GM21447 (cell line): Measurements from ENCODE around the gene CCNYL1.

Source experiments
- ATAC-seq: cut with Tn5 transposase; IDR thresholded peaks from one replicate; pipeline ENCODE4 v1.9.1; 2021; ENCODE audit not compliant: unreplicated experiment

Gene CCNYL1

DNA sequence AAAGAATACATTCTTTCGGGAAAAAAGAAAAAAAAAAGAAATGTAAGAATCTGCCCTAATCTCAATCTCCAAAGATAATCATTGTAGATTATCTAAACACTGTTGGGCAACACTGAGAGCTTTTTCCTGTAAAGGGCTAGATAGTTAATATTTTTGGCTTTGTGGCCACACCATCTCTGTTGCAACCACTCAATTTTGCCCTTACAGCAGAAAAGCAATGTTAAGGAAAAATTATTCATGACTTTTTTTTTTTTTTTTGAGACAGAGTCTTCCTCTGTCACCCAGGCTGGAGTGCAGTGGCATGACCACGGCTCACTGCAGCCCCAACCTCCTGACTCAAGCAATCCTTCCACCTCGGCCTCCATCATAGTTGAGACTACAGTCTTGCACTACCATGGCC is 75.6 kb downstream of the CCNYL1 start:
- ATAC-seq = no peak

DNA sequence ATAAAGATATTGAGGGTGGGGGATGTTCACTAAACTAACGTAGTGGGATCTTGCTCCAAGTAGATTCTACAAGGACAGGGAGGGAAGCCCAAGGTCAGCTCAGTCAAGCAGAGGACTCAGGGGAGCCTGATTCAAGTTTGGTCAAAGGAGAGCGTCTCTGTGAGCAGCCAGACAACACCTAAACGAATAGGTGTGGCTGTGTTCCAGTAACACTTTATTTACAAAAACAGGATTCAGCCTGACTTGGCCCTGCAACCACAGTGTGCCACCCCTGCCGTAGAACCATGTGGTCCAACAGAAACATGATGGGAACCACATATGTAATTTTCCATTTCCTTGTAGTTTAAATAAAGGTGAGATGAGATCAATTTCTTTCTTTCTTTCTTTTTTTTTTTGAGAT is 76.4 kb downstream of the CCNYL1 start:
- no peak for ATAC-seq

DNA sequence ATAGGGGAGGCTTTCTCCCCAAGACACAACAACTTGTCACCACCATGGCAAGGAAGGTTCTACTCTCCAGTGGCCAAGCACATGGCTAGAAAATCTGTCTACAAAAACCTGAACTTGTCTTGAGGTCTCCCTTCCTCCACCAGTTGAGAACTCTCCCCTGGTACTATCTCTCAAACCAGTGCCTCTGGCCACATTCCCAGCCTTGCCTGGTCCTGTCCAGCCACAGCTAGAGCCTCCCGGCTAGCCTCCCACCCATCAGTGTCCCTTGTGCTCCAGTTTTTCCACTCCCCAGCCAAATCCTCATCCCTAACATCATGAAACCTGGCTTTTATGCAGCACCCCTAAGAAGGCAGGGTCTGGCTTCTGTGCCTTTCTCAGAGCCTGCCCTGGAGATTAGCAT is 79.5 kb downstream of the CCNYL1 start:
- no peak for ATAC-seq

DNA sequence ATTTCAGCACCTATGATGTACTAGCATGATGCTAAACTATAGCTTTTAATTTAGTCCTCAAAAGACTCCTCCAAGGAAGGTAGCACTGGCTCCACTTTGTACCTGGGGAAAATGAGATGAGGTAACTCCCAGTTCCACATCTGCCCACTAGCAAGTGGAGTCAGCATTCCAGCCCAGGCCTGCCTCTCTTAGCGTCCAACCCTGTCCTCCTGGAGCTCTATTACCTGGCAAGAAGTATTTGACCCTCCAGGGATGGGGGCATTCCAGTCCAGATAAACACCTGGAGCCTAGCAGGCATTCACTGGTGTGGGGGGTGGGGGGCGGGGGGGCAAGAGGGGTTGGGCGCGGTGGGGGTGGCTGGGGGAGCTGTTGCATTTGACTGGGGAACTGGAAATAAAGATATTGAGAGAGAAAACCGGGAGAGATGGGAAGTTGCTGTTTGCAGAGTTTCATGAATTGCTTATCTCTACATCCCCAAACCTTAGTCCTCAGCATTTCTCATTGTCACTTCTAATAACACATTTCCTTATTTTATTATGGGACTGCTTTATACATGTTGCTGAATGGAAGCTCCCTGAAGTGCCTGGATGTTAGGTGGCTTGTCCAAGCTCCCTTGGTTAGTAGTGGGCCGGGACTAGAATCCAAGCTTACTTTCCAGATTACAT is 80.3 kb downstream of the CCNYL1 start:
- ATAC-seq = no peak

DNA sequence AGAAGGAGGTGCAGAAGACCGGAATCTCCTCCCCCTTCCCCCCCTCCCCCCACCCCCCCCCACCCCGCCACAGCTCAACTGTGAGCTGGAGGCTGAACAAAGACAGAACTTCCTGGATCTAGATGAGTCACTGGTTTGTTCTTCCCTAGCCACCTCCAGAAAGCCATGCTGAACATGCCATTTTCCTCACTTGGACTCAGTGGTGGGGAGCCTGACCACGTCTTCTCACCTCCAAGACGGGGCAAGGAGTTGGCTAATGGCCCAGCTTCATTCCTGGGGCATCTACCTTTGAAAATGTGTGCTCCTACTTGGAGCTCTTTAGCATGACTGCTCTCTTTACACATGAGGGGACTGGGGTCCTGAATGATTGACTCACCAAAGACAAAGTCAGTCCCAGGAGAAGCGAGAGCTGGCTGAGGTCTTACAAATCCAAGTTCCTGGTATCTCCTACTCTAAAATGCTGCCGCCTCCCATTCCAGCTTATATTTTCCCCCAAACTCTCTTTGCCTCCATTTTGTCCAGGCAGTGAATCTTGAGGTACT is 80.9 kb downstream of the CCNYL1 start:
- no peak for ATAC-seq

DNA sequence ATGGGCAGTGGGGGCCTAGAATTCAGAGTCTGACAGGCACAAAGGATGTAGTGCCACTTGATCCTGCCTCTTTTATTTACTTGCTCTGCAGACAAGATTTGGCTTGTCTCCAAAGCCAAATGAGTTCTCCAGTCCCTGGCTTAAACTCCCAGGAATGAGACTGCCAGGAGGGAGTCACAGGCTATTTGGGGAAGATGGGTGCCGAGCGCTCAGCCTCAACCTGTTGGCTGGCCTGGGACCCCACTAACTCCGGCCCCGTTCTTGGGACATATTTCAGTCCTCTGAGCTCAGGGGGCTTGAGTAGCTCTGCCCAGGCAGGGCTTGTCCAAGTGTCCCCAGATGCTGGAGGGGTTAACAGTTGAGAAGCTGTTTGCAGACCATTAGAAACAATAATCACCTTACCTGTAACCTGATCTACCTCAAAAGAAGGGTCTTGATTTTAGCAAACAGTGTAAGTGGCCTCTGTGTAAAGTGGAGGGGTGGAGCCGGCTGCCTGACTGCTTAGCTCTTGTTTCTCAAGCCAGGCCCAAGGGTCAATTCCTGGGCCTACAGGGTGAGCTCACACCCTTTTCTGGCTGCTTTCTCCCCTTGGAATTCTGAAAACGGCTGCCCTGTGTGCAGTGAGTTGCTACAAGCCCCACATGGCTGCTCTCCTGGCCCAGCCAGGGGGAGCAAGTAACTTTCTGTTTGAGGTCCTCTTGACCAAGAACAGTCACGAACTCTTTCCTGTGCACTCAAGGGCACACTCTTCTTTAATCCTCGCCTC is 85.3 kb downstream of the CCNYL1 start:
- no peak for ATAC-seq

DNA sequence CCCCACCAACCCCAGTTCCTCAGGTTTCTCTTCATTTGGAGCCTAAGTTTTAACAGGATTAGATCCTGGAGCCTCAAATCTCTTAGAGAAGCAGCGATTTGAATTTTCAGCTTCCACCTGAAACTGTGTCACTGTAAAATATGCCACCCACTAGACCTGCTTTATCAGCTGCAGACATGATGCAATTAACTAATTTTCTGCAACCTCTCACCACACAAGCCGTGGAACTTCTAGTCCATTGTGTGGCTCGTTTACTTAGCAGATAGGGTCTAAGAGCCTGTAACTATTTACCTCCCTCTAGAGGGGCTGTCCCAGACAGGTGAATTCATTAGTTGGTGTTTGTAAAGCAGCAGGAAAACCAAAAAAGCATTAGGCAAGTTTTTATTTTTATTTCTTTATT is 89.8 kb downstream of the CCNYL1 start:
- no peak for ATAC-seq

DNA sequence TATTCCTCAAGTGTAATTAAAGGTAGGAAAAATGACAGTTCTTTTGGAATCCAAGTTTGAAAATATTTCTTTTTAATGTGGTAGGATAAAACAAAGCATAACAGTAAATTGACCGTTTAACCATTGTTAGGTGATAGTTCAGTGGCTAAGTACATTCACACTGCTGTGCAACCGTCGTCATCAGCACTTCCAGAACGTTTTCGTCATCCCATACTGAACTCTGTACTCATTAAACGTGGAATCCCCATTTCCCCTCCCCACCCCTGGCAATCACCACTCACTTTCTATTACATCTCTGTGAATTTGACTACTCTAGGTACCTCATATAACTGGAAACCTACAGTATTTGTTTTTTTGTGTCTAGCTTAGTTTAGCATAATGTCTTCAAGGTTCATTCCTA is 91.2 kb downstream of the CCNYL1 start:
- ATAC-seq = no peak
